Muscle of leg (tissue), 11 donors: ENCODE measurements around the gene LRCOL1. TPM values are rescaled to one million over a fixed set of nuclear protein-coding genes. Genes with fewer than 3 reads are reported as not detected.

Experiments used
- DNase-seq: peaks from one replicate; pipeline ENCODE4 v3.0.0; 2013
- H3K27ac ChIP-seq: one replicate; pipeline ENCODE4 v1.5.1; 2013; ENCODE audit warnings: mild to moderate bottlenecking, low read length, control low read depth
- H3K27me3 ChIP-seq: one replicate; pipeline ENCODE4 v1.6.1; 2013; ENCODE audit warnings: low read length; ENCODE audit not compliant: control insufficient read depth, insufficient read depth
- H3K36me3 ChIP-seq: one replicate; pipeline ENCODE4 v1.6.1; 2013; ENCODE audit warnings: low read length; ENCODE audit not compliant: control insufficient read depth, insufficient read depth
- H3K4me1 ChIP-seq: one replicate; pipeline ENCODE4 v1.6.1; 2013; ENCODE audit warnings: low read length; ENCODE audit not compliant: control insufficient read depth, insufficient read depth
- H3K4me3 ChIP-seq: one replicate; pipeline ENCODE4 v1.5.1; 2013; ENCODE audit warnings: low read length, control low read depth
- H3K9me3 ChIP-seq: replicated peaks from 2 replicates; pipeline ENCODE4 v1.6.1; 2013; ENCODE audit warnings: low read depth, low read length; ENCODE audit not compliant: control insufficient read depth
- WGBS: methylation state at CpG from one replicate; pipeline ENCODE4 v1.1.5; 2013; ENCODE audit warnings: missing lambda C conversion rate; ENCODE audit not compliant: insufficient coverage; 5-methylcytosine and 5-hydroxymethylcytosine counted together
- polyA plus RNA-seq, 8 donors: library from polyadenylated mRNA; unstranded; fragments of 120-200 nt; gene quantifications; one replicate each; pipeline versions ENCODE4 v1.2.1 to v1.2.3, GENCODE V29; 2013; ENCODE audit warnings: inconsistent platforms in 1 of 8, low replicate concordance in 1 of 8; ENCODE audit not compliant: insufficient read length in 8 of 8, insufficient read depth in 1 of 8
- total RNA-seq: library from RNA; stranded (reverse); fragments of 120-200 nt; gene quantifications from one replicate; pipeline ENCODE4 v1.2.4, GENCODE V29; 2013

LRCOL1 gene
- total and polyA plus RNA-seq, 9 donors, result 0.13 to 0.64 (median 0.22) TPM; not detected in 2

- WGBS, result 89% methylated on average over 40 of the region's 45 CpGs
- Histone ChIP-seq H3K27ac (no peak overlapping the region), H3K4me3 (no peak overlapping the region), H3K4me1 (peaks cover 8% of the 10 kb centered on the region), H3K36me3 (no peaks in the 10 kb centered on the region), H3K9me3 (no peaks in the 10 kb centered on the region), H3K27me3 (peaks cover 26% of the 10 kb centered on the region)
- DNase-seq, result no peak
Observed at GRCh38 chr12:132591107-132591935, 19.1 kb downstream of the LRCOL1 start.

- no peak overlapping the region for H3K27ac ChIP-seq
Observed at GRCh38 chr12:132588821-132589669, 21.3 kb downstream of the LRCOL1 start.

GRCh38 chr12:132588319-132588718 is 22.1 kb downstream of the LRCOL1 start:
- DNase-seq, result no peak
- Histone ChIP-seq H3K4me1 (peaks cover under 1% of the 10 kb centered on the region), H3K27ac (no peak overlapping the region), H3K27me3 (peaks cover 29% of the 10 kb centered on the region), H3K9me3 (no peaks in the 10 kb centered on the region), H3K4me3 (no peak overlapping the region), H3K36me3 (no peaks in the 10 kb centered on the region)
- WGBS, result 69% methylated on average over 6 of the region's 6 CpGs

More at GRCh38 chr12:132588821-132589669, 21.3 kb downstream of the LRCOL1 start:
- Histone ChIP-seq H3K27me3 (peaks cover 27% of the 10 kb centered on the region), H3K36me3 (no peaks in the 10 kb centered on the region), H3K9me3 (no peaks in the 10 kb centered on the region), H3K4me3 (no peak overlapping the region), H3K4me1 (peaks cover 6% of the 10 kb centered on the region)
- no peak for DNase-seq
- 86% methylated on average over 14 of the region's 19 CpGs for WGBS

GRCh38 chr12:132587781-132588180 is 22.6 kb downstream of the LRCOL1 start:
- Histone ChIP-seq H3K27ac (no peak overlapping the region), H3K36me3 (no peaks in the 10 kb centered on the region)
- 80% methylated on average over 1 of the region's 3 CpGs for WGBS

GRCh38 chr12:132586929-132587328 is 23.5 kb downstream of the LRCOL1 start:
- 89% methylated on average over 18 of the region's 18 CpGs for WGBS
- H3K27me3 ChIP-seq, result peaks cover 33% of the 10 kb centered on the region

More at GRCh38 chr12:132587781-132588180, 22.6 kb downstream of the LRCOL1 start:
- Histone ChIP-seq H3K4me1 (no peaks in the 10 kb centered on the region), H3K9me3 (no peaks in the 10 kb centered on the region), H3K4me3 (no peak overlapping the region), H3K27me3 (peaks cover 27% of the 10 kb centered on the region)
- DNase-seq, result no peak

GRCh38 chr12:132585177-132585576 is 25.2 kb downstream of the LRCOL1 start:
- Histone ChIP-seq H3K36me3 (peaks cover 8% of the 10 kb centered on the region), H3K4me1 (peaks cover 5% of the 10 kb centered on the region), H3K27ac (no peak overlapping the region), H3K9me3 (no peaks in the 10 kb centered on the region), H3K27me3 (peaks cover 43% of the 10 kb centered on the region), H3K4me3 (no peak overlapping the region)
- DNase-seq, result no peak
- 82% methylated on average over 18 of the region's 24 CpGs for WGBS

More at GRCh38 chr12:132586929-132587328, 23.5 kb downstream of the LRCOL1 start:
- Histone ChIP-seq H3K9me3 (no peaks in the 10 kb centered on the region), H3K36me3 (no peaks in the 10 kb centered on the region), H3K4me3 (no peak overlapping the region), H3K27ac (no peak overlapping the region), H3K4me1 (peaks cover 5% of the 10 kb centered on the region)
- no peak for DNase-seq

- no peak for DNase-seq
- Histone ChIP-seq H3K4me1 (peaks cover 5% of the 10 kb centered on the region), H3K9me3 (no peaks in the 10 kb centered on the region), H3K36me3 (peaks cover 8% of the 10 kb centered on the region), H3K4me3 (no peak overlapping the region), H3K27ac (no peak overlapping the region), H3K27me3 (peaks cover 40% of the 10 kb centered on the region)
- 71% methylated on average over 2 of the region's 14 CpGs for WGBS
Observed at GRCh38 chr12:132584429-132584828, 26.0 kb downstream of the LRCOL1 start.

GRCh38 chr12:132583736-132584135 is 26.6 kb downstream of the LRCOL1 start:
- Histone ChIP-seq H3K4me1 (peaks cover 5% of the 10 kb centered on the region), H3K27ac (no peak overlapping the region), H3K4me3 (no peak overlapping the region), H3K9me3 (no peaks in the 10 kb centered on the region), H3K27me3 (peaks cover 34% of the 10 kb centered on the region), H3K36me3 (peaks cover 9% of the 10 kb centered on the region)
- DNase-seq, result no peak
- 59% methylated on average over 16 of the region's 29 CpGs for WGBS

- H3K36me3 ChIP-seq, result peaks cover 10% of the 10 kb centered on the region
- no peaks in the 10 kb centered on the region for H3K9me3 ChIP-seq
- H3K4me3 ChIP-seq, result no peak overlapping the region
- peaks cover 5% of the 10 kb centered on the region for H3K4me1 ChIP-seq
- WGBS, result 21% methylated on average over 42 of the region's 50 CpGs
- H3K27ac ChIP-seq, result no peak overlapping the region
- H3K27me3 ChIP-seq, result peaks cover 32% of the 10 kb centered on the region
- DNase-seq, result no peak
Observed at GRCh38 chr12:132583411-132583710, 27.0 kb downstream of the LRCOL1 start.
